Measurements from ENCODE around the gene RAPGEF4.

The RAPGEF4 gene

GRCh38 chr2:173043476-173043875 lies 307.8 kb downstream of the RAPGEF4 start:
- no peak overlapping the region for H3K4me3 Mint-ChIP-seq
- peaks cover 24% of the 10 kb centered on the region for H3K4me1 Mint-ChIP-seq (ENCODE audit: low read depth)
- H3K9me3 Mint-ChIP-seq, result no peaks in the 10 kb centered on the region
- H3K27me3 Mint-ChIP-seq, result no peaks in the 10 kb centered on the region
- intact Hi-C loops (cut with micrococcal nuclease), result loop anchor here (5.0 kb wide), 1 partner anchor 34 kb away; the partner anchor contains the start of gene MAP3K20
- peak overlapping the region; percentile 39 for H3K27ac Mint-ChIP-seq
- no peaks in the 10 kb centered on the region for H3K36me3 Mint-ChIP-seq (ENCODE audit: low read depth)

GRCh38 chr2:173043897-173044519 lies 308.4 kb downstream of the RAPGEF4 start:
- Mint-ChIP-seq H3K36me3 (ENCODE audit: low read depth) (no peaks in the 10 kb centered on the region), H3K4me1 (ENCODE audit: low read depth) (peaks cover 24% of the 10 kb centered on the region), H3K27me3 (no peaks in the 10 kb centered on the region), H3K4me3 (no peak overlapping the region), H3K9me3 (no peaks in the 10 kb centered on the region), H3K27ac (peak overlapping the region; percentile 39)
- intact Hi-C loops (cut with micrococcal nuclease), result loop anchor here (5.0 kb wide), 1 partner anchor 33 kb away; the partner anchor contains the start of gene MAP3K20

- H3K27me3 Mint-ChIP-seq, result no peaks in the 10 kb centered on the region
- no peak overlapping the region for H3K27ac Mint-ChIP-seq
- no peak overlapping the region for H3K4me3 Mint-ChIP-seq
- peaks cover 31% of the 10 kb centered on the region for H3K4me1 Mint-ChIP-seq (ENCODE audit: low read depth)
- no peaks in the 10 kb centered on the region for H3K36me3 Mint-ChIP-seq (ENCODE audit: low read depth)
- intact Hi-C loops (cut with micrococcal nuclease), result loop anchor here (5.0 kb wide), 1 partner anchor 33 kb away; the partner anchor contains the start of gene MAP3K20
- no peaks in the 10 kb centered on the region for H3K9me3 Mint-ChIP-seq
These were observed 309.0 kb downstream of the RAPGEF4 start for GRCh38 chr2:173044686-173045085.

GRCh38 chr2:173045181-173045580 lies 309.5 kb downstream of the RAPGEF4 start:
- Mint-ChIP-seq H3K9me3 (no peaks in the 10 kb centered on the region), H3K4me3 (no peak overlapping the region), H3K4me1 (ENCODE audit: low read depth) (peaks cover 31% of the 10 kb centered on the region), H3K27me3 (no peaks in the 10 kb centered on the region), H3K27ac (no peak overlapping the region), H3K36me3 (ENCODE audit: low read depth) (no peaks in the 10 kb centered on the region)
- intact Hi-C loops (cut with micrococcal nuclease), result no loop called here

GRCh38 chr2:173048522-173048896 lies 312.9 kb downstream of the RAPGEF4 start:
- H3K9me3 Mint-ChIP-seq, result no peaks in the 10 kb centered on the region
- intact Hi-C loops (cut with micrococcal nuclease), result no loop called here
- peaks cover 33% of the 10 kb centered on the region for H3K4me1 Mint-ChIP-seq (ENCODE audit: low read depth)
- no peaks in the 10 kb centered on the region for H3K27me3 Mint-ChIP-seq
- H3K27ac Mint-ChIP-seq, result no peak overlapping the region
- H3K4me3 Mint-ChIP-seq, result no peak overlapping the region
- H3K36me3 Mint-ChIP-seq (ENCODE audit: low read depth), result no peaks in the 10 kb centered on the region

- no peak overlapping the region for H3K27ac Mint-ChIP-seq
- H3K9me3 Mint-ChIP-seq, result no peaks in the 10 kb centered on the region
- H3K4me3 Mint-ChIP-seq, result no peak overlapping the region
- H3K36me3 Mint-ChIP-seq (ENCODE audit: low read depth), result no peaks in the 10 kb centered on the region
- peaks cover 29% of the 10 kb centered on the region for H3K4me1 Mint-ChIP-seq (ENCODE audit: low read depth)
- intact Hi-C loops (cut with micrococcal nuclease), result no loop called here
- H3K27me3 Mint-ChIP-seq, result no peaks in the 10 kb centered on the region
These were observed 313.4 kb downstream of the RAPGEF4 start for GRCh38 chr2:173048897-173049661.

GRCh38 chr2:173049831-173050230 lies 314.2 kb downstream of the RAPGEF4 start:
- intact Hi-C loops (cut with micrococcal nuclease), result no loop called here
- Mint-ChIP-seq H3K4me1 (ENCODE audit: low read depth) (peaks cover 29% of the 10 kb centered on the region), H3K27me3 (no peaks in the 10 kb centered on the region), H3K36me3 (ENCODE audit: low read depth) (no peaks in the 10 kb centered on the region), H3K4me3 (no peak overlapping the region), H3K27ac (no peak overlapping the region), H3K9me3 (no peaks in the 10 kb centered on the region)

- no peaks in the 10 kb centered on the region for H3K27me3 Mint-ChIP-seq
- H3K27ac Mint-ChIP-seq, result no peak overlapping the region
- H3K36me3 Mint-ChIP-seq (ENCODE audit: low read depth), result no peaks in the 10 kb centered on the region
- H3K4me3 Mint-ChIP-seq, result no peak overlapping the region
- no peaks in the 10 kb centered on the region for H3K9me3 Mint-ChIP-seq
- peaks cover 36% of the 10 kb centered on the region for H3K4me1 Mint-ChIP-seq (ENCODE audit: low read depth)
- intact Hi-C loops (cut with micrococcal nuclease), result no loop called here
These were observed 315.0 kb downstream of the RAPGEF4 start for GRCh38 chr2:173050684-173051083.

GRCh38 chr2:173051463-173052215 lies 316.0 kb downstream of the RAPGEF4 start:
- Mint-ChIP-seq H3K27ac (peak overlapping the region; percentile 41), H3K36me3 (ENCODE audit: low read depth) (no peaks in the 10 kb centered on the region), H3K27me3 (no peaks in the 10 kb centered on the region), H3K4me3 (no peak overlapping the region), H3K4me1 (ENCODE audit: low read depth) (peaks cover 43% of the 10 kb centered on the region), H3K9me3 (no peaks in the 10 kb centered on the region)
- intact Hi-C loops (cut with micrococcal nuclease), result no loop called here

GRCh38 chr2:173053043-173053699 lies 317.5 kb downstream of the RAPGEF4 start:
- Mint-ChIP-seq H3K4me3 (no peak overlapping the region), H3K36me3 (ENCODE audit: low read depth) (no peaks in the 10 kb centered on the region), H3K9me3 (no peaks in the 10 kb centered on the region), H3K4me1 (ENCODE audit: low read depth) (peaks cover 52% of the 10 kb centered on the region), H3K27ac (no peak overlapping the region), H3K27me3 (peaks cover 5% of the 10 kb centered on the region)
- intact Hi-C loops (cut with micrococcal nuclease), result no loop called here

GRCh38 chr2:173054466-173054865 lies 318.8 kb downstream of the RAPGEF4 start:
- no peak overlapping the region for H3K4me3 Mint-ChIP-seq
- intact Hi-C loops (cut with micrococcal nuclease), result no loop called here
- no peak overlapping the region for H3K27ac Mint-ChIP-seq
- H3K9me3 Mint-ChIP-seq, result no peaks in the 10 kb centered on the region
- peaks cover 5% of the 10 kb centered on the region for H3K27me3 Mint-ChIP-seq
- H3K4me1 Mint-ChIP-seq (ENCODE audit: low read depth), result peaks cover 55% of the 10 kb centered on the region
- H3K36me3 Mint-ChIP-seq (ENCODE audit: low read depth), result no peaks in the 10 kb centered on the region

- H3K4me1 Mint-ChIP-seq (ENCODE audit: low read depth), result peaks cover 57% of the 10 kb centered on the region
- H3K27ac Mint-ChIP-seq, result peak overlapping the region; percentile 57
- peaks cover 5% of the 10 kb centered on the region for H3K27me3 Mint-ChIP-seq
- no peak overlapping the region for H3K4me3 Mint-ChIP-seq
- intact Hi-C loops (cut with micrococcal nuclease), result no loop called here
- H3K9me3 Mint-ChIP-seq, result no peaks in the 10 kb centered on the region
- no peaks in the 10 kb centered on the region for H3K36me3 Mint-ChIP-seq (ENCODE audit: low read depth)
These were observed 321.2 kb downstream of the RAPGEF4 start for GRCh38 chr2:173056705-173057364.

GRCh38 chr2:173058097-173058496 lies 322.5 kb downstream of the RAPGEF4 start:
- peaks cover 5% of the 10 kb centered on the region for H3K27me3 Mint-ChIP-seq

More at GRCh38 chr2:173058097-173058496, 322.5 kb downstream of the RAPGEF4 start:
- no peaks in the 10 kb centered on the region for H3K36me3 Mint-ChIP-seq (ENCODE audit: low read depth)
- H3K27ac Mint-ChIP-seq, result no peak overlapping the region
- intact Hi-C loops (cut with micrococcal nuclease), result no loop called here
- H3K4me1 Mint-ChIP-seq (ENCODE audit: low read depth), result peaks cover 54% of the 10 kb centered on the region
- H3K9me3 Mint-ChIP-seq, result no peaks in the 10 kb centered on the region
- H3K4me3 Mint-ChIP-seq, result no peak overlapping the region

All from dendritic cell treated with granulocyte-macrophage colony-stimulating factor and Interleukin-4, amounts not matched to agents 40 ng/mL and 50 ng/mL, for 4 days (primary cell).